T-cell (primary cell): ENCODE results near the gene TNK1. TPM values are rescaled to one million over a fixed set of nuclear protein-coding genes. Genes with fewer than 3 reads are reported as not detected.

Experiments used
- ATAC-seq, 4 experiments: fragments of 200-7000 bp in 3 of 4; fragments of 150-1000 bp in 1 of 4; cut with Tn5 transposase; replicated peaks in 1 of 4; 1 replicate in 3 of 4; 2 replicates in 1 of 4; pipeline ENCODE4 v1.10.0; 2021; ENCODE audit warnings: moderate library complexity in 3 of 4, mild to moderate bottlenecking in 2 of 4, moderate number of reproducible peaks in 1 of 4
- CTCF ChIA-PET, 2 donors: fragments of 300-600 bp; sonication (Branson Sonifier 250); formaldehyde crosslinking; loops; one replicate each; lab custom pipeline; 2022; ENCODE audit warnings: antibody characterized with exemption in 2 of 2; lab: Charles Lee
- POLR2A ChIA-PET, 2 donors: fragments of 300-600 bp; sonication (Branson Sonifier 250); formaldehyde crosslinking; loops; one replicate each; lab custom pipeline; 2022; ENCODE audit warnings: antibody characterized with exemption in 2 of 2; lab: Charles Lee
- DNase-seq, 35 experiments: peaks; one replicate each; pipeline versions ENCODE4 v3.0.0 to v3.0.0-alpha.2; 2013 to 2023
- H3K27ac ChIP-seq: one replicate; pipeline ENCODE4 v1.5.1; 2013; ENCODE audit warnings: low read length
- H3K27me3 ChIP-seq, 2 experiments: replicated peaks in 1 of 2; 1 replicate in 1 of 2; 2 replicates in 1 of 2; pipeline versions ENCODE4 v1.6.1 to v1.7.0; 2013; ENCODE audit warnings: low read length in 1 of 2, mixed read lengths in 1 of 2; ENCODE audit not compliant: control insufficient read depth in 2 of 2, insufficient read depth in 2 of 2; ENCODE audit errors: extremely low read depth in 1 of 2
- H3K36me3 ChIP-seq, 2 donors: 1 replicate in 1 of 2; 2 replicates in 1 of 2; pipeline versions ENCODE4 v1.6.1 to v1.7.0; 2013; ENCODE audit warnings: low read length in 1 of 2; ENCODE audit not compliant: control insufficient read depth in 2 of 2, insufficient read depth in 1 of 2; ENCODE audit errors: extremely low read depth in 1 of 2
- H3K4me1 ChIP-seq, 2 experiments: 1 replicate in 1 of 2; 2 replicates in 1 of 2; pipeline versions ENCODE4 v1.6.1 to v1.7.0; 2013; ENCODE audit warnings: low read length in 2 of 2, mixed read lengths in 1 of 2; ENCODE audit not compliant: insufficient read depth in 2 of 2, control insufficient read depth in 1 of 2; ENCODE audit errors: extremely low read depth in 1 of 2
- H3K4me3 ChIP-seq, 2 donors: 1 replicate in 1 of 2; 2 replicates in 1 of 2; pipeline versions ENCODE4 v1.5.1 to v1.7.0; 2013; ENCODE audit warnings: mild to moderate bottlenecking in 2 of 2, low read length in 1 of 2, moderate library complexity in 1 of 2; ENCODE audit not compliant: control insufficient read depth in 1 of 2; ENCODE audit errors: extremely low read depth in 1 of 2
- H3K9me3 ChIP-seq: 2 replicates; pipeline ENCODE4 v1.7.0; 2013
- H3K27ac Mint-ChIP-seq, 2 donors: one replicate each; pipeline ENCODE4 v1.8.0; 2020 to 2021; ENCODE audit warnings: mild to moderate bottlenecking in 2 of 2, mixed read lengths in 2 of 2
- H3K27me3 Mint-ChIP-seq, 2 donors: one replicate each; pipeline ENCODE4 v1.8.0; 2021 to 2022; ENCODE audit warnings: mixed read lengths in 2 of 2
- H3K36me3 Mint-ChIP-seq: one replicate; pipeline ENCODE4 v1.8.0; 2021; ENCODE audit warnings: mixed read lengths
- H3K4me1 Mint-ChIP-seq, 3 donors: one replicate each; pipeline ENCODE4 v1.8.0; 2020 to 2022; ENCODE audit warnings: mixed read lengths in 3 of 3, mild to moderate bottlenecking in 1 of 3
- H3K4me3 Mint-ChIP-seq, 3 donors: one replicate each; pipeline ENCODE4 v1.8.0; 2020 to 2022; ENCODE audit warnings: mild to moderate bottlenecking in 3 of 3, mixed read lengths in 3 of 3, moderate library complexity in 3 of 3
- H3K9me3 Mint-ChIP-seq, 3 donors: one replicate each; pipeline ENCODE4 v1.8.0; 2020 to 2022; ENCODE audit warnings: mixed read lengths in 3 of 3
- WGBS: methylation state at CpG from one replicate; pipeline ENCODE4 v1.1.5; 2013; ENCODE audit warnings: missing lambda C conversion rate; ENCODE audit not compliant: insufficient coverage; 5-methylcytosine and 5-hydroxymethylcytosine counted together
- total RNA-seq, 35 experiments: library from RNA in 6 of 35; stranded (reverse) in 6 of 35; fragments of 120-200 nt in 1 of 35; gene quantifications; one replicate each; pipeline versions ENCODE4 v1.2.1 to v1.2.4 and lab custom pipeline; 2013 to 2026

Gene TNK1
- total RNA-seq, 5 donors from 2014 or later (not counting 1 experiment from before 2014, with no cell fraction given): 5.7 to 18.3 (median 16.0) TPM

GRCh38 chr17:7438656-7439460 is 58.0 kb downstream of the TNK1 start:
- Mint-ChIP-seq H3K9me3 (no peaks in the 10 kb centered on the region), H3K4me1 (peaks cover 41 to 48% (median 48%) of the 10 kb centered on the region in 3 donors), H3K27ac (peak overlapping the region in 1 of 2 donors; percentile 36), H3K4me3 (peak overlapping the region; percentile 61 to 96 (median 73)), H3K27me3 (peaks cover 29 to 48% of the 10 kb centered on the region in 2 donors), H3K36me3 (no peaks in the 10 kb centered on the region)
- H3K4me3 ChIP-seq: peak overlapping the region in 1 of 2 donors; percentile 46
- H3K9me3 ChIP-seq: no peaks in the 10 kb centered on the region
- WGBS: 53% methylated on average over 5 of the region's 11 CpGs
- H3K4me1 ChIP-seq: peaks cover 13 to 58% of the 10 kb centered on the region in 2 experiments
- ChIA-PET CTCF (interaction anchor here in 1 of 2 donors (0.5 kb wide), 1 partner anchor 122 kb away, joined by 3 read pairs; no protein-coding TSS in a partner anchor), POLR2A (no interaction called here)
- H3K27me3 ChIP-seq: peaks cover 0 to 63% of the 10 kb centered on the region in 2 experiments
- DNase-seq (no peak), ATAC-seq (no peak)
- no peak overlapping the region for H3K27ac ChIP-seq
- no peaks in the 10 kb centered on the region for H3K36me3 ChIP-seq

Other genes starting within 250 kb of the TNK1 start
- 1 to 10 TPM in 2 of 5 donors, under 1 TPM in 3; 0.60 to 1.8 (median 0.82) TPM for gene ASGR1, start 201.7 kb upstream of the TNK1 start, total RNA-seq
- 10 to 100 TPM in 2 of 5 donors, 1 to 10 TPM in 3; 8.1 to 13.6 (median 9.3) TPM for gene DLG4, start 161.3 kb upstream of the TNK1 start, total RNA-seq
- gene ACADVL, start 161.2 kb upstream of the TNK1 start, total RNA-seq: 100 to 1,000 TPM; 275 to 424 (median 385) TPM
- gene DVL2, start 146.6 kb upstream of the TNK1 start, total RNA-seq: 10 to 100 TPM; 48.2 to 76.3 (median 70.4) TPM
- 10 to 100 TPM; 13.3 to 51.6 (median 43.5) TPM for gene PHF23, start 141.6 kb upstream of the TNK1 start, total RNA-seq
- 100 to 1,000 TPM; 197 to 278 (median 276) TPM for gene GABARAP, start 138.6 kb upstream of the TNK1 start, total RNA-seq
- gene CTDNEP1, start 129.4 kb upstream of the TNK1 start, total RNA-seq: 100 to 1,000 TPM; 109 to 131 (median 125) TPM
- gene ELP5, start 128.9 kb upstream of the TNK1 start, total RNA-seq: 10 to 100 TPM; 29.8 to 35.9 (median 33.3) TPM
- 1 to 10 TPM; 2.4 to 5.9 (median 2.9) TPM for gene CLDN7, start 118.6 kb upstream of the TNK1 start, total RNA-seq
- gene SLC2A4, start 99.4 kb upstream of the TNK1 start, total RNA-seq: under 1 TPM in 1 of 5 donors, not detected in 4; 0.06 TPM
- under 1 TPM in 4 of 5 donors, not detected in 1; 0.20 to 0.57 (median 0.45) TPM for gene YBX2, start 86.5 kb upstream of the TNK1 start, total RNA-seq
- gene EIF5A, start 73.5 kb upstream of the TNK1 start, total RNA-seq: 100 to 1,000 TPM; 286 to 481 (median 306) TPM
- gene GPS2, start 65.7 kb upstream of the TNK1 start, total RNA-seq: 100 to 1,000 TPM; 114 to 129 (median 125) TPM
- gene NEURL4, start 51.8 kb upstream of the TNK1 start, total RNA-seq: 10 to 100 TPM; 49.5 to 90.2 (median 80.0) TPM
- gene ACAP1, start 44.6 kb upstream of the TNK1 start, total RNA-seq: 100 to 1,000 TPM; 531 to 781 (median 649) TPM
- 1 to 10 TPM; 2.4 to 7.3 (median 4.8) TPM for gene KCTD11, start 28.9 kb upstream of the TNK1 start, total RNA-seq
- gene TMEM95, start 25.9 kb upstream of the TNK1 start, total RNA-seq: not detected
- gene PLSCR3, start 13.4 kb downstream of the TNK1 start, total RNA-seq: 100 to 1,000 TPM; 101 to 145 (median 140) TPM
- gene TMEM256, start 23.0 kb downstream of the TNK1 start, total RNA-seq: 10 to 100 TPM; 28.7 to 48.9 (median 45.6) TPM
- 1 to 10 TPM; 6.8 to 8.9 (median 8.4) TPM for gene NLGN2, start 26.8 kb downstream of the TNK1 start, total RNA-seq
- gene SPEM1, start 39.2 kb downstream of the TNK1 start, total RNA-seq: not detected
- not detected for gene SPEM2, start 44.5 kb downstream of the TNK1 start, total RNA-seq
- not detected for gene SPEM3, start 47.8 kb downstream of the TNK1 start, total RNA-seq
- gene TMEM102, start 54.3 kb downstream of the TNK1 start, total RNA-seq: 10 to 100 TPM in 3 of 5 donors, 1 to 10 TPM in 2; 8.8 to 26.9 (median 23.5) TPM
- 1 to 10 TPM; 2.4 to 4.2 (median 3.3) TPM for gene FGF11, start 58.4 kb downstream of the TNK1 start, total RNA-seq
- 10 to 100 TPM in 3 of 5 donors, 1 to 10 TPM in 2; 6.6 to 12.0 (median 11.0) TPM for gene CHRNB1, start 64.0 kb downstream of the TNK1 start, total RNA-seq
- gene ZBTB4, start 98.5 kb downstream of the TNK1 start, total RNA-seq: 10 to 100 TPM; 64.0 to 86.6 (median 82.7) TPM
- not detected for gene SLC35G6, start 100.4 kb downstream of the TNK1 start, total RNA-seq
- 100 to 1,000 TPM; 198 to 444 (median 212) TPM for gene POLR2A, start 103.3 kb downstream of the TNK1 start, total RNA-seq
- 10 to 100 TPM; 38.3 to 72.8 (median 61.4) TPM for gene TNFSF12, start 168.0 kb downstream of the TNK1 start, total RNA-seq
- gene TNFSF13, start 177.7 kb downstream of the TNK1 start, total RNA-seq: 1 to 10 TPM; 1.3 to 5.6 (median 4.6) TPM
- 10 to 100 TPM; 38.7 to 43.3 (median 42.6) TPM for gene SENP3, start 180.8 kb downstream of the TNK1 start, total RNA-seq
- gene CD68, start 198.5 kb downstream of the TNK1 start, total RNA-seq: 1 to 10 TPM in 3 of 5 donors, not detected in 2; 4.4 to 7.0 (median 5.5) TPM
- 10 to 100 TPM; 27.0 to 31.4 (median 28.6) TPM for gene MPDU1, start 202.8 kb downstream of the TNK1 start, total RNA-seq
- gene SOX15, start 209.0 kb downstream of the TNK1 start, total RNA-seq: 1 to 10 TPM in 2 of 5 donors, under 1 TPM in 1, not detected in 2; 0.70 to 1.2 (median 1.1) TPM
- 10 to 100 TPM; 25.4 to 44.7 (median 40.5) TPM for gene FXR2, start 233.8 kb downstream of the TNK1 start, total RNA-seq
- 10 to 100 TPM; 53.2 to 68.8 (median 58.5) TPM for gene SAT2, start 246.7 kb downstream of the TNK1 start, total RNA-seq
- not detected for gene SHBG, start 249.0 kb downstream of the TNK1 start, total RNA-seq